ENCODE data around the gene AGER.

The AGER gene

GRCh38 chr6:32163559-32164258 lies 20.3 kb downstream of the AGER start:
- Mint-ChIP-seq H3K36me3 (peaks cover 16% of the 10 kb centered on the region), H3K27me3 (no peaks in the 10 kb centered on the region), H3K4me1 (no peaks in the 10 kb centered on the region), H3K4me3 (no peak overlapping the region), H3K27ac (no peak overlapping the region), H3K9me3 (no peaks in the 10 kb centered on the region)
- CTCF ChIA-PET, result interaction anchor here (1.1 kb wide), 1 partner anchor 15 kb away, joined by 3 read pairs; no protein-coding TSS in a partner anchor
- no peak for DNase-seq

- H3K27ac Mint-ChIP-seq, result no peak overlapping the region
- H3K27me3 Mint-ChIP-seq, result peaks cover 10% of the 10 kb centered on the region
- peaks cover 22% of the 10 kb centered on the region for H3K4me1 Mint-ChIP-seq
- H3K4me3 Mint-ChIP-seq, result no peak overlapping the region
- peaks cover 13% of the 10 kb centered on the region for H3K36me3 Mint-ChIP-seq
- CTCF ChIA-PET, result no interaction called here
- no peak for DNase-seq
- no peaks in the 10 kb centered on the region for H3K9me3 Mint-ChIP-seq
These were observed 26.0 kb downstream of the AGER start for GRCh38 chr6:32158052-32158451.

GRCh38 chr6:32156891-32157290 lies 27.2 kb downstream of the AGER start:
- Mint-ChIP-seq H3K4me3 (no peak overlapping the region), H3K27me3 (peaks cover 21% of the 10 kb centered on the region), H3K4me1 (peaks cover 34% of the 10 kb centered on the region), H3K9me3 (no peaks in the 10 kb centered on the region), H3K27ac (no peak overlapping the region), H3K36me3 (peaks cover 13% of the 10 kb centered on the region)
- no peak for DNase-seq
- CTCF ChIA-PET, result no interaction called here

GRCh38 chr6:32154514-32155161 lies 29.4 kb downstream of the AGER start:
- DNase-seq, result peak; percentile 82
- Mint-ChIP-seq H3K4me3 (peak overlapping the region; percentile 83), H3K27me3 (peaks cover 42% of the 10 kb centered on the region), H3K4me1 (peaks cover 47% of the 10 kb centered on the region), H3K9me3 (no peaks in the 10 kb centered on the region), H3K27ac (peak overlapping the region; percentile 79), H3K36me3 (peaks cover 13% of the 10 kb centered on the region)
- CTCF ChIA-PET, result interaction anchor here (0.8 to 1.3 kb wide), 5 partner anchors 10 to 41 kb away, joined by 3 to 9 read pairs (median 4); no protein-coding TSS in a partner anchor

GRCh38 chr6:32153564-32154513 lies 30.2 kb downstream of the AGER start, which contains the start of gene PPT2:
PPT2 (plus strand) TSS chr6:32154141; CDS start chr6:32154595, 454 bp downstream.
- H3K4me3 Mint-ChIP-seq, result peak within 1 kb of the TSS; percentile 83
- H3K36me3 Mint-ChIP-seq, result peaks cover 13% of the 10 kb centered on the region
- DNase-seq, result peak; percentile 85
- H3K27ac Mint-ChIP-seq, result peak within 1 kb of the TSS; percentile 79
- H3K27me3 Mint-ChIP-seq, result peaks cover 50% of the 10 kb centered on the region
- no peaks in the 10 kb centered on the region for H3K9me3 Mint-ChIP-seq
- CTCF ChIA-PET, result interaction anchor here (0.8 to 1.3 kb wide), 4 partner anchors 9 to 42 kb away, joined by 3 to 9 read pairs (median 4); no protein-coding TSS in a partner anchor
- peaks cover 51% of the 10 kb centered on the region for H3K4me1 Mint-ChIP-seq

- H3K4me3 Mint-ChIP-seq, result peak overlapping the region; percentile 51
- DNase-seq, result no peak
- CTCF ChIA-PET, result no interaction called here
- peaks cover 7% of the 10 kb centered on the region for H3K36me3 Mint-ChIP-seq
- H3K9me3 Mint-ChIP-seq, result no peaks in the 10 kb centered on the region
- peaks cover 59% of the 10 kb centered on the region for H3K27me3 Mint-ChIP-seq
- H3K27ac Mint-ChIP-seq, result peak overlapping the region; percentile 53
- H3K4me1 Mint-ChIP-seq, result peaks cover 59% of the 10 kb centered on the region
These were observed 31.1 kb downstream of the AGER start for GRCh38 chr6:32152769-32153563.

- CTCF ChIA-PET, result interaction anchor here (1.6 kb wide), 1 partner anchor 33 kb away, joined by 5 read pairs; no protein-coding TSS in a partner anchor
- Mint-ChIP-seq H3K36me3 (no peaks in the 10 kb centered on the region), H3K9me3 (no peaks in the 10 kb centered on the region), H3K4me3 (peak within 1 kb of the TSS; percentile 51), H3K27me3 (peaks cover 67% of the 10 kb centered on the region), H3K27ac (no peak within 1 kb of the TSS), H3K4me1 (peaks cover 62% of the 10 kb centered on the region)
- DNase-seq, result no peak
These were observed 31.9 kb downstream of the AGER start, which contains the start of gene PRRT1 for GRCh38 chr6:32151863-32152768. PRRT1 (minus strand) TSS chr6:32151939; CDS start chr6:32151827, 112 bp downstream.

GRCh38 chr6:32151181-32151862 lies 32.7 kb downstream of the AGER start:
- Mint-ChIP-seq H3K9me3 (no peaks in the 10 kb centered on the region), H3K27ac (no peak overlapping the region), H3K4me1 (peaks cover 62% of the 10 kb centered on the region), H3K4me3 (peak overlapping the region; percentile 41), H3K36me3 (no peaks in the 10 kb centered on the region), H3K27me3 (peaks cover 75% of the 10 kb centered on the region)
- CTCF ChIA-PET, result interaction anchor here (1.6 kb wide), 1 partner anchor 32 kb away, joined by 5 read pairs; no protein-coding TSS in a partner anchor
- no peak for DNase-seq

GRCh38 chr6:32149932-32150870 lies 33.9 kb downstream of the AGER start:
- Mint-ChIP-seq H3K27me3 (peaks cover 84% of the 10 kb centered on the region), H3K4me1 (peaks cover 57% of the 10 kb centered on the region), H3K27ac (no peak overlapping the region), H3K4me3 (no peak overlapping the region), H3K9me3 (no peaks in the 10 kb centered on the region), H3K36me3 (no peaks in the 10 kb centered on the region)
- no peak for DNase-seq
- CTCF ChIA-PET, result interaction anchor here (0.5 kb wide), 1 partner anchor 682 kb away, joined by 3 read pairs; no protein-coding TSS in a partner anchor

- H3K4me3 Mint-ChIP-seq, result peak overlapping the region; percentile 63
- no peaks in the 10 kb centered on the region for H3K36me3 Mint-ChIP-seq
- H3K27me3 Mint-ChIP-seq, result peaks cover 89% of the 10 kb centered on the region
- peak overlapping the region; percentile 70 for H3K27ac Mint-ChIP-seq
- no peak for DNase-seq
- no peaks in the 10 kb centered on the region for H3K9me3 Mint-ChIP-seq
- H3K4me1 Mint-ChIP-seq, result peaks cover 49% of the 10 kb centered on the region
- CTCF ChIA-PET, result interaction anchor here (0.7 to 1.8 kb wide), 5 partner anchors 9 to 31 kb away, joined by 3 to 6 read pairs (median 3); partner anchors contain the start of gene EGFL8
These were observed 34.8 kb downstream of the AGER start for GRCh38 chr6:32149092-32149755.
